Measurements from ENCODE around the gene EVL. TPM values are rescaled to one million over a fixed set of nuclear protein-coding genes. Genes with fewer than 3 reads are reported as not detected.

EVL gene
- total and polyA plus RNA-seq, 2 of the 8 experiments (the other 6 are each of a cell fraction or from before 2014, with no cell fraction given) = 30.7 to 64.6 TPM

GRCh38 chr14:100030452-100031153 lies 34.6 kb upstream of the EVL start (continued):
- no peak for TF ChIP-seq CHD7 (IDR thresholded peaks at IDR 0.05; ENCODE audit: insufficient replicate concordance, low read length)
- no peak for TF ChIP-seq RNF2 (IDR thresholded peaks at IDR 0.05; ENCODE audit: borderline replicate concordance, low read depth, low read length, missing control alignments, poor library complexity, severe bottlenecking)
- TF ChIP-seq, protein P1, sequence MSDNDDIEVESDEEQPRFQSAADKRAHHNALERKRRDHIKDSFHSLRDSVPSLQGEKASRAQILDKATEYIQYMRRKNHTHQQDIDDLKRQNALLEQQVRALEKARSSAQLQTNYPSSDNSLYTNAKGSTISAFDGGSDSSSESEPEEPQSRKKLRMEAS (IDR thresholded peaks at IDR 0.05) = no peak
- TF ChIP-seq SP1 (IDR thresholded peaks at IDR 0.05; ENCODE audit: low read depth, low read length) = no peak
- TF ChIP-seq CTBP2 (IDR thresholded peaks at IDR 0.05; ENCODE audit: borderline replicate concordance, insufficient read depth, insufficient read length, low read length) = no peak

Measured in H1 (cell line).